NK-92 (cell line): ENCODE measurements around the gene SESN3.
"Not testable (repeated sequence)": the region's sequence is repeated elsewhere in the genome, so short reads cannot be mapped to it uniquely, and the experiment has no call there.

Source experiments
- DNase-seq: peaks from one replicate; lab custom pipeline; 2025; ENCODE audit not compliant: unreplicated experiment; lab: John Stamatoyannopoulos, UW

SESN3 gene, protein sequence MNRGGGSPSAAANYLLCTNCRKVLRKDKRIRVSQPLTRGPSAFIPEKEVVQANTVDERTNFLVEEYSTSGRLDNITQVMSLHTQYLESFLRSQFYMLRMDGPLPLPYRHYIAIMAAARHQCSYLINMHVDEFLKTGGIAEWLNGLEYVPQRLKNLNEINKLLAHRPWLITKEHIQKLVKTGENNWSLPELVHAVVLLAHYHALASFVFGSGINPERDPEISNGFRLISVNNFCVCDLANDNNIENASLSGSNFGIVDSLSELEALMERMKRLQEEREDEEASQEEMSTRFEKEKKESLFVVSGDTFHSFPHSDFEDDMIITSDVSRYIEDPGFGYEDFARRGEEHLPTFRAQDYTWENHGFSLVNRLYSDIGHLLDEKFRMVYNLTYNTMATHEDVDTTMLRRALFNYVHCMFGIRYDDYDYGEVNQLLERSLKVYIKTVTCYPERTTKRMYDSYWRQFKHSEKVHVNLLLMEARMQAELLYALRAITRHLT

DNA sequence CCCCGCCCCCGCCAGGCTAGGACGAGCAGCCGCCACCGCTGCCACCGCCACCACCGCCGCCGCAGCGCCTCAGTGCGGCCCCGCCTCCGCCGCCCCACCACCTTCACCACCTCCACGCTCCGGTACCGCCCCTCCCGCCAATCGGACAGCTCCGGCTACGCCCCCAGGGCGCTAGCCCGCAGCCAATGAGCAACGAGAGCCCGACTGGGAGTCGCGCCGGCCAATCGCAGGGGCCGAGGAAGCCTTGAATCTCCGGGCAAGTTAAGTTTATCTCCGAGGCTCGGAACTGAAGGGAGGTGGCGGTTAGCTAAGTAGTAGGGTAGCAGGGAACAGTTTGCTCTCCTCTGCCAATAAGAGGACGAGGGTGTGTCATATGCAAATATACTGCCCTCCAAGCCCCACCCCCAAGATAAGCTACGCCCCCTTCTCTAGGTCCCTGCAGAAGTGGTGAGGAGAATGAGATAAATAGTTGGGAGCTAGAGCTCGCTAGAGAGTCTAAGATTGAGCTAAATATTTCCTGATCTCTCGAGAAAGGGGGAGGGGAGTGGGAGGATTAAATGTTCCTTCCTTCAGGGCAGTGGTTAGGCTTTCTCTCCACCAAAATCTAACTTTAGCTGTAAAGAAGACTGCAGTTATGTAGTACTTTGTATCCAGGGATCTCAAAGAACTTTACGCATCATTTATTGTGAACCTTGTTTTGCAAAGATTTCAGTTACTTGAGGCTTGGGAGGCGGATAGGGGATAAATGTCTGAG, at the start of gene SESN3:
Gene SESN3, minus strand, starts transcription at position 76 of the 754 bp plus-strand sequence. CDS start 342 bp downstream, outside the sequence.
- peak; percentile 89 for DNase-seq

GRCh38 chr11:95279921-95280868, 49.2 kb upstream of the SESN3 start:
- DNase-seq: no peak

DNA sequence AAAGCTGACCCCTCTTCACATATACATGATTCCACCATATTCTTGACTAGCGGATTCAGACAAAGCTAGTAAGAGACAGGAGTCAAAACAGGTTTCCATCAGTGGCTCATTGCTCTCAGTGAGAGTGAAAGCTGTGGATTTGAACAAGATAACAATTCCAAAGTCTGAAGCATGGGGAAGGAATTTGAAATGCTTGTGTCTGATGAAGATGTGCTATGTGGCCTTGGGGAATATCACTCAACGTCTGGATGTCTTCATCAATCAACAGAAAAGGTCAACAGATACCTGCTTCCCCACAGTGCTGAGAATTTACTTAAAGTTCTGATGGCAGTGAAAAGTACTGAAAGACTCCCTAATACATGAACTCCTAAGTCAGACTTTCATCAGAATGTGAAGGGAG, 46.9 kb upstream of the SESN3 start:
- no peak for DNase-seq

- DNase-seq: no peak
Observed at GRCh38 chr11:95276139-95276538, 45.1 kb upstream of the SESN3 start.

GRCh38 chr11:95273618-95274017, 42.6 kb upstream of the SESN3 start:
- not testable (repeated sequence) for DNase-seq

- no peak for DNase-seq
Observed at GRCh38 chr11:95269036-95269819, 38.2 kb upstream of the SESN3 start.

DNA sequence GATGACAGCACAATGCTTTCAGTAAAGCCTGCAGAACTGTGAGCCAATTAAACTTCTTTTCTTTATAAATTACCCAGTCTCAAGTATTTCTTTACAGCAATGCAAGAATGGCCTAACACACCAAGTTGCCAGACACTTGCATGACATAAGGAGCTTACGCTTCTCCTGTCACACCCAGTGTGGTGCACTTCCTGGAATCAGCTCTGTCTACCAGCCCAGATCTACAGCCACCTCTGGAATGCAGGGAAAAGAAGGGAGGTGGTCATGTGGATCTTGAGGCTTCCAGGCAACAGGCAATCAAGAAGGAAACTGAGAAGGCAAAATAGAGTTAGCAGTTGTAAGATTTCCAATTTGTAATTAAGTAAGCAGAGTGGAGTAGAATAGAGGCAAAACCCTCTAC, 37.4 kb upstream of the SESN3 start:
- no peak for DNase-seq

GRCh38 chr11:95267601-95268213, 36.7 kb upstream of the SESN3 start:
- DNase-seq: no peak

GRCh38 chr11:95266751-95267374, 35.9 kb upstream of the SESN3 start:
- no peak for DNase-seq

GRCh38 chr11:95264881-95265280, 33.9 kb upstream of the SESN3 start:
- no peak for DNase-seq

GRCh38 chr11:95262994-95263765, 32.2 kb upstream of the SESN3 start:
- no peak for DNase-seq

DNA sequence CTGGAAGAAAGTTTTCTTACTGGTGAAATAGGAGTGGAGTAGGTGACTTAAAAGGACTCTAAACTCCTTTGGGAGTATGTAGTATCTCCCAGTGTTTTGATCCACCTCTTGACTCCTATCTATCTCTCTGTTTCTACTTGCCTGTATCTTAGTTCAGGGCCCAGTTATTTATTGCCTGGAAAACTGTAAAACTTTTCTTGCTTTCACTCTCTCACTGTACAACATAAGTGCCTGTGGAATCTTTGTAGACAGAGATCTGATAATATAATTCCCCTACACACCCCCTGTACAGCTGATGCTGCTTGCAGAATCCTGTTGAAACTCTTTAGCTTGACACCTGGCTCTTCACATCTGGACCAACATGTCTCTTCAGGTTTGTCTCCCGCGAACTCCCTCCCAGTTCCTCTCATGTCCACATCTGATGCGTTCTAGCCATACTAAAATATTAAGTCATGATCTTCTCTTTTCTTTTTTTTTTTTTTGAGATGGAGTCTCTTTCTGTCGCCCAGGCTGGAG, 26.5 kb upstream of the SESN3 start:
- DNase-seq: no peak

DNA sequence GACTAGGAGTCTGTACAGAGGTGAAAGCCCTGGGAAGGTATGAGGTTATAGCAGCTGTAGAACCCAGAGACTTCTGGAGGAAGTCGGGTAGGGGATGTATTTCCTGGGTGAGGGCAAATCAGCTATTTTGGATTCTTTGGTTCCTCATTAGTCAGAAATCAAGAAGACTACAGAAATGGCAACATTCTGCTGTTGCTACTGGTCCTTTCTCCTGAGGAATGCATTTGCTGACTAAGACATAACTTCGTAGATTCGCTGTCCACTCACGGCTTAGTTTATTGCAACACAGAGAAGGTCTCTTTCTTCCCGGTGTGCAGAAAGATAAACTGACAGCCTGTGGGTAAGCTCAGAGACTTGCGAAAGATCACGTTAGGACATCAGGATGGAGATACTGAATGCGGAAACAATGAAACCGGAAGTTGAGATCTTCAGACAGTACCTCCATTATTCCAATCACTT, 25.3 kb upstream of the SESN3 start:
- no peak for DNase-seq

DNA sequence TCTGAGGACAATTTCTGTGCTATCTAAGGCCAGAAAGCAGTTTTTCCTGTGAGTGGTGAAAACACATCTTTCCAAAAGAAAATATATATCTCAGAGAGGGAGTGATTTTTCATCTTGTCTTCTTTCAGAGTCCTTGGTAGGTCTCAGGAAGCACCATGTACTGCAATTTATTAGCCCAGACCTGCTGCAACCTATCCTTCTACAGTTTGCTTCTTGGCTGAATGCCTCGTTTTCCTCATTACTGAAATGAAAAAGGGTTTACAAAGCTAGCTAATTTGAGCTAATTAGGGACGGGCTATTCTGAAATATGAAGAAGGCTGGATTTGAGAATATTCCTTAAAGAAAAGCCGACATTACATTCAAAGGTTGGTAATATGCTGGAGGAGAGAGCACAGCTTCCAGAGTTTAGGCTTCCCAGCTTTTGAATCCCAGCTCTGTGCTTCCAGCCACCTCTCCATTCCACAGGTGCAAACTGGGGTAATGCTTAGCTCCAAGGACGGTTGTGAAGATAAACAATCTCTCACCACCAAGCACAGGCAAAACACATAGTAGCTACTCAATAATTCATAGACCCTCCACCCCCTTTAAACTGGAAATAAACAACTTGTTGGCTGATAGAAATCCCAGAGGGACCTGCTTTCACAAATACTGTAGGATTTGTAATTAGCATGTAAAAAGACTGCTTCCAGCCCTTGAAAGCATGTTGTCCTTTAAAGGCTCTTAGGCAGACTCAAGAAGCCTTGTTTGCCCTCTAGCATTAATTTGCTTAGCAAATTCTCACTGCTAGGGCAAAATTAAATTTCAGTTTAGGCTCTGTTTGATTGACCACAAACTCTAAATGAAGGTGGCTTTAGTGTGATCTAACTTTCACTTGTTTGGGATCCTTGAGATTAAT, 24.5 kb upstream of the SESN3 start:
- DNase-seq: no peak

DNA sequence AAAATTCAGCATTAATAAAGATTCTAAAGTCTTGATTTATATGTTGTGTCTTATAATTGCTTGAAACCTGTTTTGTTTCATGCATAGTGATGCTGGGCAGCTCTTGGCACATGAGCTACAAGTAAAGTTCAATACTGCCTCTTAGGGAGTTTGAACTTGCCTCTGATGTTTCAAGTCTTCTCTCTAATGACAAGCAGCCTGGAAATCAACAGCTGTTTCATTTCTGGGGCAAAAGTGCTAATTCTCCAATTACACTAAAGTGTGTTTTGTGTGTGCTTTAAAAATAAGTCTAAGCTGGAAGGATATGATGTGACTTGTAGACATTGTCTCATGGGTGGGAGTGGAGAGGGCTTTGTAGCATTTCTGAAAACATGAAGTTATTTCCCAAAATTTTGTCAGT, 23.7 kb upstream of the SESN3 start:
- no peak for DNase-seq

DNA sequence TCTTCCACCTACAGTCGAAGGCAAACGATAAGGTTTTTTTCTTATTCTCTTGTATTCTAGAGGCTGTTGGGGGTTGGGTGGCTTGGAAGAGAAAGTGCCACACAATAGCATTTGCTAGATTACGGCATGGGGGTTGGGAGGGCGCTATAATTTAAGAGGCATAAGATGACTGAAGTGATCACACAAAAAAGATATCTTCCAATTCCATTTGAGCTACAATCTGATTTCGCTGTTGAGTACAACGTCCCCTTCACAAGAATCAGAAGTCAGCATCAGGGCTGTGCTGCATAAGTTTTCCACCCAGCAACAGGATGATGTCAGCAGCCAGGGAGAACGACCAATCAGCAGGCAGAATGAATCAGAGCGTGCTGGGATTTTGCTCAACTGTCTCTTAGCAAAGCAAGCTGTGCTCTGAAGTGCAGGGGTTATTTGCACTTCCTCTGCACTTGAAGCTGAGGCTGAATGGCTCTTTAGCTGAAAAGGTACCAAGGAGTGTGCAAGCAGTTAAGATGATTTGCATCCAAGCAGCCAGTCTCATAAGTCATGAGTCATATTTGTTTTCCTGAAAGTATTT, 23.2 kb upstream of the SESN3 start:
- DNase-seq: no peak

- no peak for DNase-seq
Observed at GRCh38 chr11:95253141-95253540, 22.1 kb upstream of the SESN3 start.
